SU-DHL-6 (cell line): ENCODE results near the gene SPRTN.

Experiments used
- EZH2phosphoT487 ChIP-seq: fragments of 200-600 bp; sonication (generic), shearing (Covaris generic); conservative IDR thresholded peaks from 2 replicates; pipeline ENCODE4 v1.6.1; 2018; ENCODE audit warnings: mild to moderate bottlenecking, antibody characterized with exemption, low read length, moderate library complexity, mixed read lengths
- TF ChIP-seq, protein P1 (sequence below): fragments of 200-600 bp; sonication (generic); IDR thresholded peaks from one replicate; pipeline ENCODE4 v1.5.1; 2017; ENCODE audit warnings: antibody characterized with exemption, mild to moderate bottlenecking, low read length, moderate library complexity; ENCODE audit not compliant: insufficient read depth, poor library complexity, severe bottlenecking

- no peak for TF ChIP-seq EZH2phosphoT487
- TF ChIP-seq, protein P1, sequence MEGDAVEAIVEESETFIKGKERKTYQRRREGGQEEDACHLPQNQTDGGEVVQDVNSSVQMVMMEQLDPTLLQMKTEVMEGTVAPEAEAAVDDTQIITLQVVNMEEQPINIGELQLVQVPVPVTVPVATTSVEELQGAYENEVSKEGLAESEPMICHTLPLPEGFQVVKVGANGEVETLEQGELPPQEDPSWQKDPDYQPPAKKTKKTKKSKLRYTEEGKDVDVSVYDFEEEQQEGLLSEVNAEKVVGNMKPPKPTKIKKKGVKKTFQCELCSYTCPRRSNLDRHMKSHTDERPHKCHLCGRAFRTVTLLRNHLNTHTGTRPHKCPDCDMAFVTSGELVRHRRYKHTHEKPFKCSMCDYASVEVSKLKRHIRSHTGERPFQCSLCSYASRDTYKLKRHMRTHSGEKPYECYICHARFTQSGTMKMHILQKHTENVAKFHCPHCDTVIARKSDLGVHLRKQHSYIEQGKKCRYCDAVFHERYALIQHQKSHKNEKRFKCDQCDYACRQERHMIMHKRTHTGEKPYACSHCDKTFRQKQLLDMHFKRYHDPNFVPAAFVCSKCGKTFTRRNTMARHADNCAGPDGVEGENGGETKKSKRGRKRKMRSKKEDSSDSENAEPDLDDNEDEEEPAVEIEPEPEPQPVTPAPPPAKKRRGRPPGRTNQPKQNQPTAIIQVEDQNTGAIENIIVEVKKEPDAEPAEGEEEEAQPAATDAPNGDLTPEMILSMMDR = no peak
These were observed 36.3 kb downstream of the SPRTN start for GRCh38 chr1:231374394-231374793.
